ENCODE measurements around the gene CFAP58.

Gene CFAP58

DNA sequence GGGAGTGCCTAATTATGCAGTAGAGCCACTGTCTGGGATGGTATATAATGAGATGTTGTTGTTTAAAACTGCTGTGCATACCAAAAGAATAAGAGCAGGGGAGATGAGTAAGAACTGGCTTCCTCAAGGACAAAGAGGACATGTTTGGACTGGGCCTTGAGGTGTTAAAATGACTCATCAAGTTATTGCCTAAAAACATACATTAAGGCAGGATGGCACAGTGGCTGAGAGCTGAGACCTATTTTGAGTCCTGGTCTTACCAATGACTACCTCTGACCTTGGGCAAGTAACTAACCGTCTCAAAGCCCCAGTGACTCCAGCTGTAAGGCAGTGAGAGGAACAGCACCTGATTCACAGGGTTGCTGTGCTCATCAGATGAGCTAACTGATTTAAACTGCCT lies 71.1 kb downstream of the CFAP58 start:
- TF ChIP-seq POLR2AphosphoS5 (IDR thresholded peaks at IDR 0.05; ENCODE audit: low read depth, low read length), result no peak
- no peak for TF ChIP-seq FOXP2 (optimal IDR thresholded peaks at IDR 0.05; ENCODE audit: borderline replicate concordance, extremely low read depth, extremely low read length, insufficient read depth)
- TF ChIP-seq, protein P1, sequence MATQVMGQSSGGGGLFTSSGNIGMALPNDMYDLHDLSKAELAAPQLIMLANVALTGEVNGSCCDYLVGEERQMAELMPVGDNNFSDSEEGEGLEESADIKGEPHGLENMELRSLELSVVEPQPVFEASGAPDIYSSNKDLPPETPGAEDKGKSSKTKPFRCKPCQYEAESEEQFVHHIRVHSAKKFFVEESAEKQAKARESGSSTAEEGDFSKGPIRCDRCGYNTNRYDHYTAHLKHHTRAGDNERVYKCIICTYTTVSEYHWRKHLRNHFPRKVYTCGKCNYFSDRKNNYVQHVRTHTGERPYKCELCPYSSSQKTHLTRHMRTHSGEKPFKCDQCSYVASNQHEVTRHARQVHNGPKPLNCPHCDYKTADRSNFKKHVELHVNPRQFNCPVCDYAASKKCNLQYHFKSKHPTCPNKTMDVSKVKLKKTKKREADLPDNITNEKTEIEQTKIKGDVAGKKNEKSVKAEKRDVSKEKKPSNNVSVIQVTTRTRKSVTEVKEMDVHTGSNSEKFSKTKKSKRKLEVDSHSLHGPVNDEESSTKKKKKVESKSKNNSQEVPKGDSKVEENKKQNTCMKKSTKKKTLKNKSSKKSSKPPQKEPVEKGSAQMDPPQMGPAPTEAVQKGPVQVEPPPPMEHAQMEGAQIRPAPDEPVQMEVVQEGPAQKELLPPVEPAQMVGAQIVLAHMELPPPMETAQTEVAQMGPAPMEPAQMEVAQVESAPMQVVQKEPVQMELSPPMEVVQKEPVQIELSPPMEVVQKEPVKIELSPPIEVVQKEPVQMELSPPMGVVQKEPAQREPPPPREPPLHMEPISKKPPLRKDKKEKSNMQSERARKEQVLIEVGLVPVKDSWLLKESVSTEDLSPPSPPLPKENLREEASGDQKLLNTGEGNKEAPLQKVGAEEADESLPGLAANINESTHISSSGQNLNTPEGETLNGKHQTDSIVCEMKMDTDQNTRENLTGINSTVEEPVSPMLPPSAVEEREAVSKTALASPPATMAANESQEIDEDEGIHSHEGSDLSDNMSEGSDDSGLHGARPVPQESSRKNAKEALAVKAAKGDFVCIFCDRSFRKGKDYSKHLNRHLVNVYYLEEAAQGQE (IDR thresholded peaks at IDR 0.05; ENCODE audit: insufficient read depth in 1 of 2, low read depth in 2 of 2, low read length in 2 of 2), result no peak
- TF ChIP-seq TAF1 (IDR thresholded peaks at IDR 0.05; ENCODE audit: borderline replicate concordance, insufficient read depth, low read length), result no peak
- no peak for TF ChIP-seq SIN3A (IDR thresholded peaks at IDR 0.05; ENCODE audit: borderline replicate concordance, insufficient read depth, low read length)

DNA sequence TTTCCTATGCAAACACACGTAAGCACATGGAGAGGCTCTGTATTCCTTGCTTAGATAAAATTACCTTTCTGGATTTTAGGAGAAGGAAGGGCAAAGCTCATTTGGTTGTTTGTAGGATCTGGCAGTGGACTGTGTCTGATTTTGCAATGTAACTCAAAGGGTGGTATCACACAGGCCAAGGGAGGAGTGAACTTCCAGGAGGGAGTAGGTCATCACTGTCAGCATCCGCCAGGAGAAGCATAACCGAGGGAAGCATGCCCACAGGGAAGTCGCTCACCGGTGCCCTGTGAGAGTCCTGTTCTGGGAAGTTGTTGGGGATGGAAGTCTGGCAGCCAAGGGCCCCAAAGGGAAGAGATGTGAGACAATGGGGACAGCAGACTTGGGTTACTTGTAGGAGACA lies 74.4 kb downstream of the CFAP58 start:
- TF ChIP-seq TAF1 (IDR thresholded peaks at IDR 0.05; ENCODE audit: borderline replicate concordance, insufficient read depth, low read length) (no peak), SIN3A (IDR thresholded peaks at IDR 0.05; ENCODE audit: borderline replicate concordance, insufficient read depth, low read length) (no peak), POLR2AphosphoS5 (IDR thresholded peaks at IDR 0.05; ENCODE audit: low read depth, low read length) (no peak), FOXP2 (optimal IDR thresholded peaks at IDR 0.05; ENCODE audit: borderline replicate concordance, extremely low read depth, extremely low read length, insufficient read depth) (no peak)
- TF ChIP-seq, protein P1 (IDR thresholded peaks at IDR 0.05; ENCODE audit: insufficient read depth in 1 of 2, low read depth in 2 of 2, low read length in 2 of 2), result no peak

DNA sequence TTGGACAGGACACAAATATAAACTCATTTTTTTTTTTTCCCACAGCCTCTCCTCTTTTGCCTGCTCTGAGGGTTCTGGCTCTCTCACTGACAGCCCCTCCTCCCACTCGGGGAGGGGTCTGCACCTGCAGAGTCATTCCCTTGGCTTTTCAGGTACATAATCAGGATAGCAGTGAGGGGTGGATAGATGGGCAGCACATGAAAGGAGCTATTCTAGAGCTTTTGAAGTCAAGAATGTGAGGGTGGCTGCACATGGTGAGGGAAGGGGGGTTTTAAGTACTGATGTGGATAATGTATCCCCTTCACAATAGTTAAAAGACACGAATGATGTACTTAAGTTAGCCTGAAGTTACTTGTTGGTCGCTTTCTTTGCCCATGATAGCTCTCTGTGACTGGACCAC lies 76.2 kb downstream of the CFAP58 start:
- no peak for TF ChIP-seq POLR2AphosphoS5 (IDR thresholded peaks at IDR 0.05; ENCODE audit: low read depth, low read length)
- no peak for TF ChIP-seq FOXP2 (optimal IDR thresholded peaks at IDR 0.05; ENCODE audit: borderline replicate concordance, extremely low read depth, extremely low read length, insufficient read depth)
- TF ChIP-seq, protein P1 (IDR thresholded peaks at IDR 0.05; ENCODE audit: insufficient read depth in 1 of 2, low read depth in 2 of 2, low read length in 2 of 2), result no peak
- TF ChIP-seq SIN3A (IDR thresholded peaks at IDR 0.05; ENCODE audit: borderline replicate concordance, insufficient read depth, low read length), result no peak
- no peak for TF ChIP-seq TAF1 (IDR thresholded peaks at IDR 0.05; ENCODE audit: borderline replicate concordance, insufficient read depth, low read length)

DNA sequence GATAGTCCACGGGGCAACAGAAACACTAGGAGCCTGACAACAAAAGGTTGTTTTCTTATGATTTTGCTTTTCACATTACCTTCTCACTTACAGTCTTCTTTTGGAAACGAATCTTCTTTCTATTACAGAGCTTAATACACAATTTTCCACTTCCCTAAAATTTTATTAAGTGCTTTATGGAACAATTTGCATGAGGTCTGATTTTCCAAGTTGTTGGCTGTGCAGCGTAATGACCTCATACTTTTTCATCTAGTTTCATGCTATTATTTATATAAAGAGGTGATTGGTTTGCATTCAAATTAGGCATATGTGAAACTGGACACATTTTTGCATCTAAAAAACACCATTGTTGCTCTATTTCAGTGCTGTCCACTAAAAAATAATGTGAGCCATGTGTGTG lies 76.7 kb downstream of the CFAP58 start:
- TF ChIP-seq TAF1 (IDR thresholded peaks at IDR 0.05; ENCODE audit: borderline replicate concordance, insufficient read depth, low read length), result no peak
- TF ChIP-seq SIN3A (IDR thresholded peaks at IDR 0.05; ENCODE audit: borderline replicate concordance, insufficient read depth, low read length), result no peak
- TF ChIP-seq POLR2AphosphoS5 (IDR thresholded peaks at IDR 0.05; ENCODE audit: low read depth, low read length), result no peak
- TF ChIP-seq, protein P1 (IDR thresholded peaks at IDR 0.05; ENCODE audit: insufficient read depth in 1 of 2, low read depth in 2 of 2, low read length in 2 of 2), result no peak
- TF ChIP-seq FOXP2 (optimal IDR thresholded peaks at IDR 0.05; ENCODE audit: borderline replicate concordance, extremely low read depth, extremely low read length, insufficient read depth), result no peak

DNA sequence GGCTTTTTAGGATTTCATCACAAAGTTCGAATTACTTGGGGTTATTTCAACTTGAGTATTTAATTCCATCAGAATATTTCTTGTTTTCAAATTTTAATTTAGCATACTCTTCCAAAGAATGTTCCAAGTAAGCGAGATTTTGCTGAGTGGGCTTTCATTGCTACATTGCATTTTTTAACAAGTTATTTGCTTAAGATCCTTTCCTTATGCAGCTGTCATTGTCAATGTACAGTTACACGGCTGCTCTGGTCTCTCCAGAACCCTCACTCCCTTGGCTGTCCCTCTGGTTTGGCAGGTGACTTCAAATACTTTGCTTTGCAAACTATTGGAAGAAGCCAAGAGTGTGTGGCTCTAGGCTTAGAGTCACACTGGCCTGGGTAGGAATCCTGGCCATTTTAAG lies 80.0 kb downstream of the CFAP58 start:
- TF ChIP-seq TAF1 (IDR thresholded peaks at IDR 0.05; ENCODE audit: borderline replicate concordance, insufficient read depth, low read length), result no peak
- no peak for TF ChIP-seq FOXP2 (optimal IDR thresholded peaks at IDR 0.05; ENCODE audit: borderline replicate concordance, extremely low read depth, extremely low read length, insufficient read depth)
- TF ChIP-seq, protein P1 (IDR thresholded peaks at IDR 0.05; ENCODE audit: insufficient read depth in 1 of 2, low read depth in 2 of 2, low read length in 2 of 2), result no peak
- TF ChIP-seq POLR2AphosphoS5 (IDR thresholded peaks at IDR 0.05; ENCODE audit: low read depth, low read length), result no peak
- TF ChIP-seq SIN3A (IDR thresholded peaks at IDR 0.05; ENCODE audit: borderline replicate concordance, insufficient read depth, low read length), result no peak
